Measurements from ENCODE around the gene MPZL1.

GRCh38 chr1:167711797-167712196 lies 10.0 kb upstream of the MPZL1 start:
- no peak for TF ChIP-seq POLR2A (IDR thresholded peaks at IDR 0.05)
- TF ChIP-seq, protein P1, sequence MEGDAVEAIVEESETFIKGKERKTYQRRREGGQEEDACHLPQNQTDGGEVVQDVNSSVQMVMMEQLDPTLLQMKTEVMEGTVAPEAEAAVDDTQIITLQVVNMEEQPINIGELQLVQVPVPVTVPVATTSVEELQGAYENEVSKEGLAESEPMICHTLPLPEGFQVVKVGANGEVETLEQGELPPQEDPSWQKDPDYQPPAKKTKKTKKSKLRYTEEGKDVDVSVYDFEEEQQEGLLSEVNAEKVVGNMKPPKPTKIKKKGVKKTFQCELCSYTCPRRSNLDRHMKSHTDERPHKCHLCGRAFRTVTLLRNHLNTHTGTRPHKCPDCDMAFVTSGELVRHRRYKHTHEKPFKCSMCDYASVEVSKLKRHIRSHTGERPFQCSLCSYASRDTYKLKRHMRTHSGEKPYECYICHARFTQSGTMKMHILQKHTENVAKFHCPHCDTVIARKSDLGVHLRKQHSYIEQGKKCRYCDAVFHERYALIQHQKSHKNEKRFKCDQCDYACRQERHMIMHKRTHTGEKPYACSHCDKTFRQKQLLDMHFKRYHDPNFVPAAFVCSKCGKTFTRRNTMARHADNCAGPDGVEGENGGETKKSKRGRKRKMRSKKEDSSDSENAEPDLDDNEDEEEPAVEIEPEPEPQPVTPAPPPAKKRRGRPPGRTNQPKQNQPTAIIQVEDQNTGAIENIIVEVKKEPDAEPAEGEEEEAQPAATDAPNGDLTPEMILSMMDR (IDR thresholded peaks at IDR 0.05), result no peak
